Activated CD4-positive, alpha-beta memory T cell treated with anti-CD3 and anti-CD28 coated beads, Interleukin-2, amount 10 ng/mL, durations not matched to agents 7 days and 5 days (primary cell): ENCODE measurements around the gene PPFIA2. TPM values are rescaled to one million over a fixed set of nuclear protein-coding genes. Genes with fewer than 3 reads are reported as not detected.

Experiments
- CTCF ChIA-PET: fragments of 350-600 bp; sonication (Branson Sonifier 250); formaldehyde crosslinking; loops from one replicate; lab custom pipeline; 2021; ENCODE audit warnings: antibody characterized with exemption, inconsistent platforms; lab: Charles Lee
- POLR2A ChIA-PET: fragments of 350-600 bp; sonication (Branson Sonifier 250); formaldehyde crosslinking; loops from one replicate; lab custom pipeline; 2021; ENCODE audit warnings: antibody characterized with exemption; lab: Charles Lee
- DNase-seq: peaks from one replicate; pipeline ENCODE4 v3.0.0-alpha.2; 2020
- H3K27ac Mint-ChIP-seq: one replicate; pipeline ENCODE4 v1.8.0; 2021; ENCODE audit warnings: mild to moderate bottlenecking, mixed read lengths
- H3K27me3 Mint-ChIP-seq: one replicate; pipeline ENCODE4 v1.8.0; 2021; ENCODE audit warnings: mixed read lengths
- H3K36me3 Mint-ChIP-seq: one replicate; pipeline ENCODE4 v1.8.0; 2021; ENCODE audit warnings: low read depth, mixed read lengths
- H3K4me1 Mint-ChIP-seq: one replicate; pipeline ENCODE4 v1.8.0; 2021; ENCODE audit warnings: mixed read lengths
- H3K4me3 Mint-ChIP-seq: one replicate; pipeline ENCODE4 v1.8.0; 2021; ENCODE audit warnings: mild to moderate bottlenecking, mixed read lengths
- H3K9me3 Mint-ChIP-seq: one replicate; pipeline ENCODE4 v1.8.0; 2021; ENCODE audit warnings: mixed read lengths
- total RNA-seq, 2 experiments: library from RNA; stranded (reverse); gene quantifications; one replicate each; pipeline ENCODE4 v1.2.3, GENCODE V29; 2021

PPFIA2 gene
- total RNA-seq, 2 experiments from 2014 or later: not detected

GRCh38 chr12:81288651-81289050, 470.5 kb downstream of the PPFIA2 start:
- POLR2A ChIA-PET: no interaction called here
- Mint-ChIP-seq H3K9me3 (peaks cover under 1% of the 10 kb centered on the region), H3K4me1 (no peaks in the 10 kb centered on the region), H3K4me3 (no peak overlapping the region), H3K27me3 (no peaks in the 10 kb centered on the region), H3K36me3 (no peaks in the 10 kb centered on the region), H3K27ac (no peak overlapping the region)
- CTCF ChIA-PET: no interaction called here
- DNase-seq: no peak

GRCh38 chr12:81284137-81284536, 475.0 kb downstream of the PPFIA2 start:
- no peak overlapping the region for H3K4me3 Mint-ChIP-seq
- CTCF ChIA-PET: no interaction called here
- H3K9me3 Mint-ChIP-seq: no peaks in the 10 kb centered on the region
- H3K27me3 Mint-ChIP-seq: no peaks in the 10 kb centered on the region
- no peak for DNase-seq
- POLR2A ChIA-PET: no interaction called here
- no peak overlapping the region for H3K27ac Mint-ChIP-seq
- H3K4me1 Mint-ChIP-seq: no peaks in the 10 kb centered on the region
- H3K36me3 Mint-ChIP-seq: no peaks in the 10 kb centered on the region

- Mint-ChIP-seq H3K27ac (no peak overlapping the region), H3K36me3 (no peaks in the 10 kb centered on the region), H3K4me3 (no peak overlapping the region), H3K9me3 (peaks cover 3% of the 10 kb centered on the region), H3K4me1 (no peaks in the 10 kb centered on the region), H3K27me3 (no peaks in the 10 kb centered on the region)
- no peak for DNase-seq
- ChIA-PET POLR2A (no interaction called here), CTCF (no interaction called here)
Measured at GRCh38 chr12:81274637-81275529, 484.3 kb downstream of the PPFIA2 start.

GRCh38 chr12:81270385-81270784, 488.8 kb downstream of the PPFIA2 start:
- Mint-ChIP-seq H3K4me1 (no peaks in the 10 kb centered on the region), H3K27ac (no peak overlapping the region), H3K36me3 (no peaks in the 10 kb centered on the region), H3K27me3 (no peaks in the 10 kb centered on the region), H3K4me3 (no peak overlapping the region), H3K9me3 (peaks cover 3% of the 10 kb centered on the region)
- DNase-seq: no peak
- POLR2A ChIA-PET: no interaction called here
- CTCF ChIA-PET: no interaction called here

- Mint-ChIP-seq H3K4me1 (no peaks in the 10 kb centered on the region), H3K4me3 (no peak overlapping the region), H3K27me3 (no peaks in the 10 kb centered on the region), H3K36me3 (no peaks in the 10 kb centered on the region), H3K27ac (no peak overlapping the region), H3K9me3 (no peaks in the 10 kb centered on the region)
- CTCF ChIA-PET: no interaction called here
- no peak for DNase-seq
- POLR2A ChIA-PET: no interaction called here
Measured at GRCh38 chr12:81263072-81263471, 496.1 kb downstream of the PPFIA2 start.

GRCh38 chr12:81261508-81262207, 497.5 kb downstream of the PPFIA2 start:
- Mint-ChIP-seq H3K27me3 (no peaks in the 10 kb centered on the region), H3K4me3 (no peak overlapping the region), H3K27ac (no peak overlapping the region), H3K4me1 (no peaks in the 10 kb centered on the region), H3K36me3 (no peaks in the 10 kb centered on the region), H3K9me3 (no peaks in the 10 kb centered on the region)
- no peak for DNase-seq
- ChIA-PET CTCF (no interaction called here), POLR2A (no interaction called here)

GRCh38 chr12:81259360-81259759, 499.8 kb downstream of the PPFIA2 start:
- Mint-ChIP-seq H3K9me3 (no peaks in the 10 kb centered on the region), H3K4me1 (no peaks in the 10 kb centered on the region), H3K27me3 (no peaks in the 10 kb centered on the region), H3K4me3 (no peak overlapping the region), H3K36me3 (no peaks in the 10 kb centered on the region), H3K27ac (no peak overlapping the region)
- no peak for DNase-seq
- ChIA-PET CTCF (no interaction called here), POLR2A (no interaction called here)

GRCh38 chr12:81257947-81258551, 501.1 kb downstream of the PPFIA2 start:
- POLR2A ChIA-PET: no interaction called here
- CTCF ChIA-PET: no interaction called here
- Mint-ChIP-seq H3K27ac (no peak overlapping the region), H3K4me1 (no peaks in the 10 kb centered on the region), H3K4me3 (no peak overlapping the region), H3K36me3 (no peaks in the 10 kb centered on the region), H3K9me3 (no peaks in the 10 kb centered on the region), H3K27me3 (no peaks in the 10 kb centered on the region)
- DNase-seq: no peak

GRCh38 chr12:81255947-81256346, 503.2 kb downstream of the PPFIA2 start:
- ChIA-PET POLR2A (no interaction called here), CTCF (no interaction called here)
- no peaks in the 10 kb centered on the region for H3K9me3 Mint-ChIP-seq
- H3K36me3 Mint-ChIP-seq: no peaks in the 10 kb centered on the region
- no peaks in the 10 kb centered on the region for H3K27me3 Mint-ChIP-seq
- no peaks in the 10 kb centered on the region for H3K4me1 Mint-ChIP-seq
- H3K4me3 Mint-ChIP-seq: no peak overlapping the region
- DNase-seq: no peak
- no peak overlapping the region for H3K27ac Mint-ChIP-seq

GRCh38 chr12:81255456-81255855, 503.7 kb downstream of the PPFIA2 start:
- DNase-seq: no peak
- H3K4me3 Mint-ChIP-seq: no peak overlapping the region
- H3K27ac Mint-ChIP-seq: no peak overlapping the region
- H3K4me1 Mint-ChIP-seq: no peaks in the 10 kb centered on the region
- CTCF ChIA-PET: no interaction called here
- POLR2A ChIA-PET: no interaction called here
- no peaks in the 10 kb centered on the region for H3K27me3 Mint-ChIP-seq
- no peaks in the 10 kb centered on the region for H3K9me3 Mint-ChIP-seq
- no peaks in the 10 kb centered on the region for H3K36me3 Mint-ChIP-seq

- H3K27ac Mint-ChIP-seq: no peak overlapping the region
- ChIA-PET CTCF (no interaction called here), POLR2A (no interaction called here)
- no peaks in the 10 kb centered on the region for H3K9me3 Mint-ChIP-seq
- no peaks in the 10 kb centered on the region for H3K27me3 Mint-ChIP-seq
- no peak for DNase-seq
- H3K36me3 Mint-ChIP-seq: no peaks in the 10 kb centered on the region
- H3K4me1 Mint-ChIP-seq: no peaks in the 10 kb centered on the region
- H3K4me3 Mint-ChIP-seq: no peak overlapping the region
Measured at GRCh38 chr12:81253360-81253759, 505.8 kb downstream of the PPFIA2 start.

GRCh38 chr12:81252228-81252627, 506.9 kb downstream of the PPFIA2 start:
- Mint-ChIP-seq H3K4me1 (no peaks in the 10 kb centered on the region), H3K36me3 (no peaks in the 10 kb centered on the region), H3K9me3 (no peaks in the 10 kb centered on the region), H3K4me3 (no peak overlapping the region), H3K27ac (no peak overlapping the region), H3K27me3 (no peaks in the 10 kb centered on the region)
- CTCF ChIA-PET: no interaction called here
- POLR2A ChIA-PET: no interaction called here
- no peak for DNase-seq

- DNase-seq: no peak
- H3K9me3 Mint-ChIP-seq: no peaks in the 10 kb centered on the region
- H3K27me3 Mint-ChIP-seq: no peaks in the 10 kb centered on the region
- H3K4me1 Mint-ChIP-seq: no peaks in the 10 kb centered on the region
- ChIA-PET POLR2A (no interaction called here), CTCF (no interaction called here)
- no peak overlapping the region for H3K4me3 Mint-ChIP-seq
- no peaks in the 10 kb centered on the region for H3K36me3 Mint-ChIP-seq
- H3K27ac Mint-ChIP-seq: no peak overlapping the region
Measured at GRCh38 chr12:81249976-81250375, 509.2 kb downstream of the PPFIA2 start.
